Epidermal melanocyte (primary cell): ENCODE data around the gene TMPRSS11A.

Source experiments
- DNase-seq: peaks from one replicate; pipeline ENCODE4 v3.0.0; 2011; ENCODE audit warnings: low spot score; ENCODE audit not compliant: insufficient read length

The TMPRSS11A gene

GRCh38 chr4:67963356-67963755 lies at the start of gene TMPRSS11A:
Gene TMPRSS11A (minus strand): TSS chr4:67963493. CDS start chr4:67963393, 100 bp downstream.
- no peak for DNase-seq

- no peak for DNase-seq
These were observed 48.4 kb upstream of the TMPRSS11A start for GRCh38 chr4:68011684-68012083.

GRCh38 chr4:68002906-68003305 lies 39.6 kb upstream of the TMPRSS11A start:
- no peak for DNase-seq

- DNase-seq = no peak
These were observed 32.8 kb upstream of the TMPRSS11A start for GRCh38 chr4:67996127-67996526.

- no peak for DNase-seq
These were observed 25.7 kb upstream of the TMPRSS11A start for GRCh38 chr4:67988991-67989390.

- DNase-seq = no peak
These were observed 20.0 kb upstream of the TMPRSS11A start for GRCh38 chr4:67983333-67983732.

GRCh38 chr4:67980512-67980911 lies 17.2 kb upstream of the TMPRSS11A start:
- no peak for DNase-seq

- DNase-seq = no peak
These were observed 10.3 kb upstream of the TMPRSS11A start for GRCh38 chr4:67973608-67974007.

- no peak for DNase-seq
These were observed 8.4 kb downstream of the TMPRSS11A start for GRCh38 chr4:67954890-67955289.

GRCh38 chr4:67941074-67941473 lies 22.2 kb downstream of the TMPRSS11A start:
- no peak for DNase-seq

- DNase-seq = no peak
These were observed 22.8 kb downstream of the TMPRSS11A start for GRCh38 chr4:67940506-67940905.

GRCh38 chr4:67939195-67939594 lies 24.1 kb downstream of the TMPRSS11A start:
- no peak for DNase-seq

- DNase-seq = no peak
These were observed 27.4 kb downstream of the TMPRSS11A start for GRCh38 chr4:67935888-67936287.

GRCh38 chr4:67934628-67935027 lies 28.7 kb downstream of the TMPRSS11A start:
- DNase-seq = no peak

GRCh38 chr4:67933755-67934154 lies 29.5 kb downstream of the TMPRSS11A start:
- no peak for DNase-seq

GRCh38 chr4:67933038-67933437 lies 30.3 kb downstream of the TMPRSS11A start:
- DNase-seq = no peak

- no peak for DNase-seq
These were observed 32.0 kb downstream of the TMPRSS11A start for GRCh38 chr4:67931256-67931655.

- no peak for DNase-seq
These were observed 33.9 kb downstream of the TMPRSS11A start for GRCh38 chr4:67929426-67929825.

- DNase-seq = no peak
These were observed 34.7 kb downstream of the TMPRSS11A start for GRCh38 chr4:67928546-67928945.

GRCh38 chr4:67927251-67927650 lies 36.0 kb downstream of the TMPRSS11A start:
- no peak for DNase-seq

- DNase-seq = no peak
These were observed 36.8 kb downstream of the TMPRSS11A start for GRCh38 chr4:67926485-67926884.

GRCh38 chr4:67922697-67923096 lies 40.6 kb downstream of the TMPRSS11A start:
- DNase-seq = no peak

- no peak for DNase-seq
These were observed 44.9 kb downstream of the TMPRSS11A start for GRCh38 chr4:67918428-67918827.

GRCh38 chr4:67915400-67915966 lies 47.8 kb downstream of the TMPRSS11A start:
- no peak for DNase-seq
